Measurements from ENCODE around the gene PLXNB3.
A peak's percentile ranks its signal among the peaks of the same experiment; 100 is the strongest.

The PLXNB3 gene

DNA sequence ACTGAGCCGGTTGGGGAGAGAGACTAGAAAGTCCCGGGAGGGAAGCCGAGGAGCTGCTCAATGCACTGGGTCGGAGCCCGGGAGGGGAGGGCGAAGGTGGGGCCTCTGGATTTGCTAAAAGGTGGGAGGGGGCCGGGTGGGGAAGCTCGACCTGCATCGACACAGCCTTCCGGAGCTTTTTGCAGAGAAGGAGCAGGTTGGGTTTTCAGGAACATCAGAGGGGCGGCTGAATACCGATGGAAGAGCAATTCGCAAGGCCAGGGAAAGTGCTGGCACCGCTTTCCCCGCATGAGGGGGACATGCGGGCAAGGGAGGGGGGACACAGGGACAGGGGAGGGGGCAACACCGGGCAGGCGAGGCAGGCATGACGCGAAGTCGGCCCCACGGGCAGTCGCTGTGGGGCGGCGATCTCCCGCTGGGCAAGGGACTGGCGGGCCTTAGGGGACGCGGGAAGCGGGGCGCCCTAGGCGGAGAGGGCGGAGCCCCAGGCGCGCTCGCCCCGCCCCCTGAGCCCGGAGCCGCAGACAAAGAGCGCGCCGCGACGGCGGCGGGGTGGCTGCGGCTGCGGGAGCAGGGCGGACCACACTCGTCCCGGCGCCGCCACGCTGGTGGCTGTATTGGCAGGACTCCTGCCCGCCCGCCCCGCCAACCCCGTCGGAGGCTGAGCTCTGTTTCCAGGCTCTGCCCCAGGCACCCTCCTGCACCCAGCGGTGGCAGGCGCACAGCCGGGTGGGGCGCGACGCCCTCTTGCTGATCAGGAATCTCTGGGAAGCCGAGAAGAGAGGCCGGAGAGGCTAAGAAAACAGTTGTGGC, 54.7 kb downstream of the PLXNB3 start (continued):
- TF ChIP-seq, protein P1, sequence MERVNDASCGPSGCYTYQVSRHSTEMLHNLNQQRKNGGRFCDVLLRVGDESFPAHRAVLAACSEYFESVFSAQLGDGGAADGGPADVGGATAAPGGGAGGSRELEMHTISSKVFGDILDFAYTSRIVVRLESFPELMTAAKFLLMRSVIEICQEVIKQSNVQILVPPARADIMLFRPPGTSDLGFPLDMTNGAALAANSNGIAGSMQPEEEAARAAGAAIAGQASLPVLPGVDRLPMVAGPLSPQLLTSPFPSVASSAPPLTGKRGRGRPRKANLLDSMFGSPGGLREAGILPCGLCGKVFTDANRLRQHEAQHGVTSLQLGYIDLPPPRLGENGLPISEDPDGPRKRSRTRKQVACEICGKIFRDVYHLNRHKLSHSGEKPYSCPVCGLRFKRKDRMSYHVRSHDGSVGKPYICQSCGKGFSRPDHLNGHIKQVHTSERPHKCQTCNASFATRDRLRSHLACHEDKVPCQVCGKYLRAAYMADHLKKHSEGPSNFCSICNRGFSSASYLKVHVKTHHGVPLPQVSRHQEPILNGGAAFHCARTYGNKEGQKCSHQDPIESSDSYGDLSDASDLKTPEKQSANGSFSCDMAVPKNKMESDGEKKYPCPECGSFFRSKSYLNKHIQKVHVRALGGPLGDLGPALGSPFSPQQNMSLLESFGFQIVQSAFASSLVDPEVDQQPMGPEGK (tag by site-specific recombination; IDR thresholded peaks at IDR 0.05), result peak; percentile 90
- TF ChIP-seq SETDB1 (IDR thresholded peaks at IDR 0.05; ENCODE audit: insufficient read length, low read length), result no peak
- peak; percentile 50; the same call in 1 of the 2 replicates for TF ChIP-seq ZNF600 (tag by site-specific recombination; IDR thresholded peaks at IDR 0.05)
- no peak for TF ChIP-seq KLF7 (tag by site-specific recombination; IDR thresholded peaks at IDR 0.05; ENCODE audit: borderline replicate concordance)
- no peak for TF ChIP-seq MZF1 (tag by site-specific recombination; IDR thresholded peaks at IDR 0.05; ENCODE audit: borderline replicate concordance)
- TF ChIP-seq ZNF624 (tag by site-specific recombination; IDR thresholded peaks at IDR 0.05), result no peak
- TF ChIP-seq ZBTB20 (tag by site-specific recombination; IDR thresholded peaks at IDR 0.05), result peak; percentile 46
- TF ChIP-seq ZEB2 (tag by site-specific recombination; IDR thresholded peaks at IDR 0.05), result peak; percentile 62; the same call in 1 of the 2 replicates
- TF ChIP-seq, protein P2, sequence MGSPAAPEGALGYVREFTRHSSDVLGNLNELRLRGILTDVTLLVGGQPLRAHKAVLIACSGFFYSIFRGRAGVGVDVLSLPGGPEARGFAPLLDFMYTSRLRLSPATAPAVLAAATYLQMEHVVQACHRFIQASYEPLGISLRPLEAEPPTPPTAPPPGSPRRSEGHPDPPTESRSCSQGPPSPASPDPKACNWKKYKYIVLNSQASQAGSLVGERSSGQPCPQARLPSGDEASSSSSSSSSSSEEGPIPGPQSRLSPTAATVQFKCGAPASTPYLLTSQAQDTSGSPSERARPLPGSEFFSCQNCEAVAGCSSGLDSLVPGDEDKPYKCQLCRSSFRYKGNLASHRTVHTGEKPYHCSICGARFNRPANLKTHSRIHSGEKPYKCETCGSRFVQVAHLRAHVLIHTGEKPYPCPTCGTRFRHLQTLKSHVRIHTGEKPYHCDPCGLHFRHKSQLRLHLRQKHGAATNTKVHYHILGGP (tag by site-specific recombination; IDR thresholded peaks at IDR 0.05), result no peak
- no peak for TF ChIP-seq ZNF629 (tag by site-specific recombination; IDR thresholded peaks at IDR 0.05)
- no peak for TF ChIP-seq ZNF529 (tag by site-specific recombination; IDR thresholded peaks at IDR 0.05; ENCODE audit: insufficient replicate concordance)
- TF ChIP-seq, protein P3, sequence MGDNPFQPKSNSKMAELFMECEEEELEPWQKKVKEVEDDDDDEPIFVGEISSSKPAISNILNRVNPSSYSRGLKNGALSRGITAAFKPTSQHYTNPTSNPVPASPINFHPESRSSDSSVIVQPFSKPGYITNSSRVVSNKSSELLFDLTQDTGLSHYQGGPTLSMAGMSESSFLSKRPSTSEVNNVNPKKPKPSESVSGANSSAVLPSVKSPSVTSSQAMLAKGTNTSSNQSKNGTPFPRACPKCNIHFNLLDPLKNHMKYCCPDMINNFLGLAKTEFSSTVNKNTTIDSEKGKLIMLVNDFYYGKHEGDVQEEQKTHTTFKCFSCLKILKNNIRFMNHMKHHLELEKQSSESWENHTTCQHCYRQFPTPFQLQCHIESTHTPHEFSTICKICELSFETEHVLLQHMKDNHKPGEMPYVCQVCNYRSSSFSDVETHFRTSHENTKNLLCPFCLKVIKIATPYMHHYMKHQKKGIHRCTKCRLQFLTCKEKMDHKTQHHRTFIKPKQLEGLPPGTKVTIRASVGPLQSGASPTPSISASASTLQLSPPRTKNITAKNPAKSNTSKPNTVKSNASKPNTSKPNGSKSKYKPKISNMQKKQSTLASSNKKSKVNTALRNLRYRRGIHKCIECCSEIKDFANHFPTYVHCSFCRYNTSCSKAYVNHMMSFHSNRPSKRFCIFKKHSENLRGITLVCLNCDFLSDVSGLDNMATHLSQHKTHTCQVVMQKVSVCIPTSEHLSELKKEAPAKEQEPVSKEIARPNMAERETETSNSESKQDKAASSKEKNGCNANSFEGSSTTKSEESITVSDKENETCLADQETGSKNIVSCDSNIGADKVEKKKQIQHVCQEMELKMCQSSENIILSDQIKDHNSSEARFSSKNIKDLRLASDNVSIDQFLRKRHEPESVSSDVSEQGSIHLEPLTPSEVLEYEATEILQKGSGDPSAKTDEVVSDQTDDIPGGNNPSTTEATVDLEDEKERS (tag by site-specific recombination; IDR thresholded peaks at IDR 0.05), result no peak
- no peak for TF ChIP-seq ZSCAN30 (tag by site-specific recombination; IDR thresholded peaks at IDR 0.05)
- no peak for TF ChIP-seq WT1 (tag by site-specific recombination; IDR thresholded peaks at IDR 0.05)
- TF ChIP-seq ZNF768 (tag by site-specific recombination; IDR thresholded peaks at IDR 0.05), result no peak
- no peak for TF ChIP-seq ZNF426 (tag by site-specific recombination; IDR thresholded peaks at IDR 0.05)
- TF ChIP-seq, protein P4, sequence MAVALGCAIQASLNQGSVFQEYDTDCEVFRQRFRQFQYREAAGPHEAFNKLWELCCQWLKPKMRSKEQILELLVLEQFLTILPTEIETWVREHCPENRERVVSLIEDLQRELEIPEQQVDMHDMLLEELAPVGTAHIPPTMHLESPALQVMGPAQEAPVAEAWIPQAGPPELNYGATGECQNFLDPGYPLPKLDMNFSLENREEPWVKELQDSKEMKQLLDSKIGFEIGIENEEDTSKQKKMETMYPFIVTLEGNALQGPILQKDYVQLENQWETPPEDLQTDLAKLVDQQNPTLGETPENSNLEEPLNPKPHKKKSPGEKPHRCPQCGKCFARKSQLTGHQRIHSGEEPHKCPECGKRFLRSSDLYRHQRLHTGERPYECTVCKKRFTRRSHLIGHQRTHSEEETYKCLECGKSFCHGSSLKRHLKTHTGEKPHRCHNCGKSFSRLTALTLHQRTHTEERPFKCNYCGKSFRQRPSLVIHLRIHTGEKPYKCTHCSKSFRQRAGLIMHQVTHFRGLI (tag by site-specific recombination; IDR thresholded peaks at IDR 0.05), result peak; percentile 39; the same call in 1 of the 2 replicates
- TF ChIP-seq ZNF837 (tag by site-specific recombination; IDR thresholded peaks at IDR 0.05), result no peak
- no peak for TF ChIP-seq ZNF843 (tag by site-specific recombination; IDR thresholded peaks at IDR 0.05)
- TF ChIP-seq, protein P5, sequence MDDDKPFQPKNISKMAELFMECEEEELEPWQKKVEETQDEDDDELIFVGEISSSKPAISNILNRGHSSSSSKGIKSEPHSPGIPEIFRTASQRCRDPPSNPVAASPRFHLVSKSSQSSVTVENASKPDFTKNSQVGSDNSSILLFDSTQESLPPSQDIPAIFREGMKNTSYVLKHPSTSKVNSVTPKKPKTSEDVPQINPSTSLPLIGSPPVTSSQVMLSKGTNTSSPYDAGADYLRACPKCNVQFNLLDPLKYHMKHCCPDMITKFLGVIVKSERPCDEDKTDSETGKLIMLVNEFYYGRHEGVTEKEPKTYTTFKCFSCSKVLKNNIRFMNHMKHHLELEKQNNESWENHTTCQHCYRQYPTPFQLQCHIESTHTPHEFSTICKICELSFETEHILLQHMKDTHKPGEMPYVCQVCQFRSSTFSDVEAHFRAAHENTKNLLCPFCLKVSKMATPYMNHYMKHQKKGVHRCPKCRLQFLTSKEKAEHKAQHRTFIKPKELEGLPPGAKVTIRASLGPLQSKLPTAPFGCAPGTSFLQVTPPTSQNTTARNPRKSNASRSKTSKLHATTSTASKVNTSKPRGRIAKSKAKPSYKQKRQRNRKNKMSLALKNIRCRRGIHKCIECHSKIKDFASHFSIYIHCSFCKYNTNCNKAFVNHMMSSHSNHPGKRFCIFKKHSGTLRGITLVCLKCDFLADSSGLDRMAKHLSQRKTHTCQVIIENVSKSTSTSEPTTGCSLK (tag by site-specific recombination; IDR thresholded peaks at IDR 0.05), result no peak
- TF ChIP-seq SCRT2 (tag by site-specific recombination; IDR thresholded peaks at IDR 0.05), result no peak
- no peak for TF ChIP-seq ZNF549 (tag by site-specific recombination; IDR thresholded peaks at IDR 0.05)
- TF ChIP-seq ZNF777 (tag by site-specific recombination; IDR thresholded peaks at IDR 0.05; ENCODE audit: borderline replicate concordance), result no peak
- no peak for TF ChIP-seq MYNN (tag by site-specific recombination; IDR thresholded peaks at IDR 0.05; ENCODE audit: borderline replicate concordance)
- TF ChIP-seq, protein P6, sequence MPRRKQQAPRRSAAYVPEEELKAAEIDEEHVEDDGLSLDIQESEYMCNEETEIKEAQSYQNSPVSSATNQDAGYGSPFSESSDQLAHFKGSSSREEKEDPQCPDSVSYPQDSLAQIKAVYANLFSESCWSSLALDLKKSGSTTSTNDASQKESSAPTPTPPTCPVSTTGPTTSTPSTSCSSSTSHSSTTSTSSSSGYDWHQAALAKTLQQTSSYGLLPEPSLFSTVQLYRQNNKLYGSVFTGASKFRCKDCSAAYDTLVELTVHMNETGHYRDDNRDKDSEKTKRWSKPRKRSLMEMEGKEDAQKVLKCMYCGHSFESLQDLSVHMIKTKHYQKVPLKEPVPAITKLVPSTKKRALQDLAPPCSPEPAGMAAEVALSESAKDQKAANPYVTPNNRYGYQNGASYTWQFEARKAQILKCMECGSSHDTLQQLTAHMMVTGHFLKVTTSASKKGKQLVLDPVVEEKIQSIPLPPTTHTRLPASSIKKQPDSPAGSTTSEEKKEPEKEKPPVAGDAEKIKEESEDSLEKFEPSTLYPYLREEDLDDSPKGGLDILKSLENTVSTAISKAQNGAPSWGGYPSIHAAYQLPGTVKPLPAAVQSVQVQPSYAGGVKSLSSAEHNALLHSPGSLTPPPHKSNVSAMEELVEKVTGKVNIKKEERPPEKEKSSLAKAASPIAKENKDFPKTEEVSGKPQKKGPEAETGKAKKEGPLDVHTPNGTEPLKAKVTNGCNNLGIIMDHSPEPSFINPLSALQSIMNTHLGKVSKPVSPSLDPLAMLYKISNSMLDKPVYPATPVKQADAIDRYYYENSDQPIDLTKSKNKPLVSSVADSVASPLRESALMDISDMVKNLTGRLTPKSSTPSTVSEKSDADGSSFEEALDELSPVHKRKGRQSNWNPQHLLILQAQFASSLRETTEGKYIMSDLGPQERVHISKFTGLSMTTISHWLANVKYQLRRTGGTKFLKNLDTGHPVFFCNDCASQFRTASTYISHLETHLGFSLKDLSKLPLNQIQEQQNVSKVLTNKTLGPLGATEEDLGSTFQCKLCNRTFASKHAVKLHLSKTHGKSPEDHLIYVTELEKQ (tag by site-specific recombination; IDR thresholded peaks at IDR 0.05; ENCODE audit: borderline replicate concordance), result no peak
